GM21515 (cell line): ENCODE results near the gene SYT3.

Experiments used
- ATAC-seq: cut with Tn5 transposase; IDR thresholded peaks from one replicate; pipeline ENCODE4 v1.9.1; 2021; ENCODE audit not compliant: unreplicated experiment

SYT3 gene

GRCh38 chr19:50639121-50640112 lies at the start of gene SYT3:
Gene SYT3, minus strand, starts transcription at chr19:50639881. Its CDS starts 2,470 bp downstream, at chr19:50637411.
- ATAC-seq: no peak

GRCh38 chr19:50688766-50689165 lies 49.1 kb upstream of the SYT3 start:
- no peak for ATAC-seq

- no peak for ATAC-seq
These were observed 46.8 kb upstream of the SYT3 start for GRCh38 chr19:50686310-50687032.

- peak; percentile 58 for ATAC-seq
These were observed 39.8 kb upstream of the SYT3 start for GRCh38 chr19:50679177-50680125.

GRCh38 chr19:50678323-50678722 lies 38.6 kb upstream of the SYT3 start:
- no peak for ATAC-seq

- ATAC-seq: no peak
These were observed 38.0 kb upstream of the SYT3 start for GRCh38 chr19:50677636-50678035.

GRCh38 chr19:50676625-50677197 lies 37.0 kb upstream of the SYT3 start:
- no peak for ATAC-seq

- no peak for ATAC-seq
These were observed 33.4 kb upstream of the SYT3 start for GRCh38 chr19:50673118-50673517.

- no peak for ATAC-seq
These were observed 30.4 kb upstream of the SYT3 start for GRCh38 chr19:50670102-50670380.

GRCh38 chr19:50669302-50670101 lies 29.8 kb upstream of the SYT3 start:
- ATAC-seq: no peak

- no peak for ATAC-seq
These were observed 29.2 kb upstream of the SYT3 start for GRCh38 chr19:50668879-50669278.

- ATAC-seq: no peak
These were observed 28.7 kb upstream of the SYT3 start for GRCh38 chr19:50668416-50668815.

- ATAC-seq: no peak
These were observed 28.1 kb upstream of the SYT3 start for GRCh38 chr19:50667759-50668231.

GRCh38 chr19:50667177-50667758 lies 27.6 kb upstream of the SYT3 start:
- ATAC-seq: no peak

GRCh38 chr19:50666346-50667176 lies 26.9 kb upstream of the SYT3 start:
- ATAC-seq: no peak

GRCh38 chr19:50664204-50664603 lies 24.5 kb upstream of the SYT3 start:
- no peak for ATAC-seq

GRCh38 chr19:50663482-50663790 lies 23.8 kb upstream of the SYT3 start:
- no peak for ATAC-seq

- ATAC-seq: no peak
These were observed 23.2 kb upstream of the SYT3 start for GRCh38 chr19:50662651-50663481.
